GM21825 (cell line): Measurements from ENCODE around the gene TTF2.
"Not testable (repeated sequence)": the region's sequence is repeated elsewhere in the genome, so short reads cannot be mapped to it uniquely, and the experiment has no call there.

Source experiments
- ATAC-seq: cut with Tn5 transposase; IDR thresholded peaks from one replicate; pipeline ENCODE4 v1.9.1; 2021; ENCODE audit warnings: mild to moderate bottlenecking, moderate library complexity; ENCODE audit not compliant: unreplicated experiment

TTF2 gene

GRCh38 chr1:117147856-117148588 is 87.9 kb downstream of the TTF2 start:
- no peak for ATAC-seq

- ATAC-seq = no peak
These were observed 90.2 kb downstream of the TTF2 start for GRCh38 chr1:117150316-117150715.

DNA sequence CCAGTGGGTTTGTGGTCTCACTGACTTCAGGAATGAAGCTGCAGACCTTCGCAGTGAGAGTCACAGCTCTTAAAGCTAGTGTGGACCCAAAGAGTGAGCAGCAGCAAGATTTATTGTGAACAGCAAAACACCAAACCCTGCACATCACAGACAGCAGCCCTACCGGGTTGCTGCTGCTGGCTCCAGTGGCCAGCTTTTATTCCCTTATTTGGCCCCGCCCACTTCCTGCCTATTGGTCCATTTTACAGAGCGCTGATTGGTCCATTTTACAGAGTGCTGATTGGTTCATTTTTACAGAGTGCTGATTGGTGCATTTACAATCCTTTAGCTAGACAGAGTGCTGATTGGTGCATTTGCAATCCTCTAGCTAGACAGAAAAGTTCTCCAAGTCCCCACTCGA is 91.2 kb downstream of the TTF2 start:
- ATAC-seq = not testable (repeated sequence)
